GM12891 (cell line): ENCODE data around the gene OR12D1.

ENCODE experiments used
- POLR2A ChIP-seq: IDR thresholded peaks from 2 replicates; pipeline ENCODE4 v1.6.1; 2011; ENCODE audit warnings: low read depth, low read length, control low read depth
- POLR2AphosphoS5 ChIP-seq: IDR thresholded peaks from 2 replicates; pipeline ENCODE4 v1.6.1; 2011; ENCODE audit warnings: low read depth, low read length, control low read depth
- POU2F2 ChIP-seq: IDR thresholded peaks from 2 replicates; pipeline ENCODE4 v1.6.1; 2011; ENCODE audit warnings: low read depth, mild to moderate bottlenecking, control low read depth, low read length, moderate library complexity
- SPI1 ChIP-seq: IDR thresholded peaks from 2 replicates; pipeline ENCODE4 v1.6.1; 2011; ENCODE audit warnings: low read depth, low read length, control low read depth
- TAF1 ChIP-seq: IDR thresholded peaks from 2 replicates; pipeline ENCODE4 v1.6.1; 2011; ENCODE audit warnings: low read depth, low read length, control low read depth

DNA sequence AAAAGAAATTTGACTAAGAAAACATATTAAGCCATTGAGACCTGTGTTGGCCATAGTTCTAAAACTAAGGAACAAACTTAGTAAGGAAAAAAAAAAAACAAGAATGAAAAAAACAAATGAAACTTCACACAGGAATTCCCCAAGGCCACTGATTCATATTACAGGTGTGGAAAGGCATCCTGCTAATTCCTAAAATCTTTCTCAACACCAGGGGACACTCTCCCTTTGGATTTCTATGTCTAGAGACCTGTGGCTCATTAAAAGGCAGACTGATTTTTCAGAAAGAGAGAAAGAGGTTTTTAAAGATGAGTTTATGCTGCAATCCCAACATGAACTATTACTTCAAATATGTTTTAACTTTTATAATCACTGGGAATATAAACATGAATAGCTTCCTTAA, at the start of gene OR12D1:
- TF ChIP-seq POLR2A = no peak
- no peak for TF ChIP-seq TAF1
- TF ChIP-seq POLR2AphosphoS5 = no peak
- no peak for TF ChIP-seq SPI1
- no peak for TF ChIP-seq POU2F2
